Thyroid gland (tissue), 4 donors: Measurements from ENCODE around the gene KANSL1L.

Experiments
- POLR2A ChIP-seq, 2 donors: fragments of 450-650 bp; IDR thresholded peaks; one replicate each; pipeline ENCODE4 v1.6.1; 2017; ENCODE audit warnings: antibody characterized with exemption in 2 of 2, mild to moderate bottlenecking in 2 of 2, moderate library complexity in 1 of 2
- TF ChIP-seq, protein P1 (sequence below), 6 experiments: fragments of 200-600 bp in 3 of 6; fragments of 450-650 bp in 3 of 6; sonication (generic) in 3 of 6; IDR thresholded peaks; one replicate each; pipeline ENCODE4 v1.5.1; 2016 to 2019; ENCODE audit warnings: antibody characterized with exemption in 6 of 6, mild to moderate bottlenecking in 2 of 6, inconsistent platforms in 1 of 6, moderate library complexity in 1 of 6

DNA sequence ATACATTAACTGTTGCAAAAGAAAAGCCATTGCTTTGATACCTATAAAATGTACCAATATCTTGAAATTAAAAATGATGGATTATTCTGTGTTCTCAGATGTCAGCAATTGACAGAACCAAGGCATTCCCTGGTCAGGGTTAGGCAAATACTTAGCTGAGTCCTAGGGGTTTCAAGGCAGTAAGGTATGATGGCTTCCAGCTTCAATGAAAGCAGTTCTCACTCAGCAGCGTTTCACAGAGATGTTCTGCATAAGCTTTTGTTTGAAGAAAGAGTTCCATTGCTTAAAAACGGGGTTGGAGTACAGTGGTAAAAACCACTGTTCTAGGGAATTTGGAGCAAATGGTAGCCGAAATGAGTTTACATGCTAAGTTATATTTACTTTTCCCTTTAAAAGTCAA is 17.0 kb upstream of the KANSL1L start:
- TF ChIP-seq, protein P1, sequence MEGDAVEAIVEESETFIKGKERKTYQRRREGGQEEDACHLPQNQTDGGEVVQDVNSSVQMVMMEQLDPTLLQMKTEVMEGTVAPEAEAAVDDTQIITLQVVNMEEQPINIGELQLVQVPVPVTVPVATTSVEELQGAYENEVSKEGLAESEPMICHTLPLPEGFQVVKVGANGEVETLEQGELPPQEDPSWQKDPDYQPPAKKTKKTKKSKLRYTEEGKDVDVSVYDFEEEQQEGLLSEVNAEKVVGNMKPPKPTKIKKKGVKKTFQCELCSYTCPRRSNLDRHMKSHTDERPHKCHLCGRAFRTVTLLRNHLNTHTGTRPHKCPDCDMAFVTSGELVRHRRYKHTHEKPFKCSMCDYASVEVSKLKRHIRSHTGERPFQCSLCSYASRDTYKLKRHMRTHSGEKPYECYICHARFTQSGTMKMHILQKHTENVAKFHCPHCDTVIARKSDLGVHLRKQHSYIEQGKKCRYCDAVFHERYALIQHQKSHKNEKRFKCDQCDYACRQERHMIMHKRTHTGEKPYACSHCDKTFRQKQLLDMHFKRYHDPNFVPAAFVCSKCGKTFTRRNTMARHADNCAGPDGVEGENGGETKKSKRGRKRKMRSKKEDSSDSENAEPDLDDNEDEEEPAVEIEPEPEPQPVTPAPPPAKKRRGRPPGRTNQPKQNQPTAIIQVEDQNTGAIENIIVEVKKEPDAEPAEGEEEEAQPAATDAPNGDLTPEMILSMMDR (IDR thresholded peaks at IDR 0.05): no peak
- TF ChIP-seq POLR2A (IDR thresholded peaks at IDR 0.05): no peak
